Limb (tissue), 2 donors: ENCODE results near the gene AJAP1.

ENCODE experiments used
- DNase-seq, 2 donors: peaks; one replicate each; pipeline ENCODE4 v3.0.0-alpha.2; 2016; ENCODE audit errors: extremely low spot score in 2 of 2

Gene AJAP1

GRCh38 chr1:4805987-4806386 is 151.6 kb downstream of the AJAP1 start:
- no peak for DNase-seq

DNA sequence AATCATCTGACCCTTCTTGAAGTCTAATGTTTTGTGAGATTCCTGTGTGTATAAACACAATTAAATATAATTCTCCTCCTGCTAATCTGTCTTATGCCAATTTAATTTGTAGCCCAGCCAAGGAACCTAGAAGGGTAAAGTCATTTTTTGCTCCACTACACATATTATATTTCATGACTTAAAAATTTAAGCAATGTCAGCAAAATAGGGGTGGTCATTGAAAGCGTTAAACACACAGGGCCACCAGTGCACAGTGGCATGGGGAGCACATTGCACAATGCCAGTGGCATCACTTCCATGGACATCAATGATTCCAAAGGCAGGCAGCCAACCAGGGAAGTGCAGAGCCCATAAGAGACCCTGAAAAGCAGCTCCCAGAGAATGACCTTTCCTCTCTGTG is 166.1 kb downstream of the AJAP1 start:
- DNase-seq, result no peak

DNA sequence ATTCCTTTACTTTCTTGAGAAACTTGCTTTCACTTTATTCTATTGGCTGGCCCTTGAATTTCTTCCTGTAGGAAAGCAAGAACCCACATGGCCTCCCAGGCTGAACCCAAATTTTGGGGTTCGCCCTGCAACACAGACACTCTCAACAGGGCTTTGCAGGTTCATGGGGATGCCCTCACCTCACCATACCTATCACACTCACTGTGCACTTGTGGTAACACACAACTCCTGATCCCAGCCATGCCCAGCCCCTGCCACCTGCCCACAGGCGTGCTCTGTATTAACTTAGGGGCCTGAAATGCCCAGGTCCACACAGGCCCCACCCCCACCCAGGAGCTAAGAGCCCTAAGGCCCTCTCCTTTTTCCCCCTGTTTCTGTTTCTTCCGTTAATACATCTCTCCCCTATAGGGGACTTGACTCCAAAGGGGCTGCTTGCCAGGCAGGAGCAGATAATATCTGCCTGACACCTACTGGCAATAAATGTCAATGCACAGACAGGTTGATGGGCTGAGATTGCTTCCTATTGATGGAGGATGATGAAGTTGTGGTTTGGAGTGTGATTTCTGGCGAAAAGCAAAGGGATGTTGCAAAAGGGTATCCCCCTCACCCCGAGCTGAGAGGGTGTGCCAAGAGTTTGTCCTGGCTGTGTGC is 171.5 kb downstream of the AJAP1 start:
- peak in 1 of 2 donors; percentile 19 for DNase-seq

GRCh38 chr1:4830707-4831106 is 176.3 kb downstream of the AJAP1 start:
- peak in 1 of 2 donors; percentile 8 for DNase-seq

- DNase-seq, result no peak
Observed at GRCh38 chr1:4836574-4836973, 182.2 kb downstream of the AJAP1 start.

DNA sequence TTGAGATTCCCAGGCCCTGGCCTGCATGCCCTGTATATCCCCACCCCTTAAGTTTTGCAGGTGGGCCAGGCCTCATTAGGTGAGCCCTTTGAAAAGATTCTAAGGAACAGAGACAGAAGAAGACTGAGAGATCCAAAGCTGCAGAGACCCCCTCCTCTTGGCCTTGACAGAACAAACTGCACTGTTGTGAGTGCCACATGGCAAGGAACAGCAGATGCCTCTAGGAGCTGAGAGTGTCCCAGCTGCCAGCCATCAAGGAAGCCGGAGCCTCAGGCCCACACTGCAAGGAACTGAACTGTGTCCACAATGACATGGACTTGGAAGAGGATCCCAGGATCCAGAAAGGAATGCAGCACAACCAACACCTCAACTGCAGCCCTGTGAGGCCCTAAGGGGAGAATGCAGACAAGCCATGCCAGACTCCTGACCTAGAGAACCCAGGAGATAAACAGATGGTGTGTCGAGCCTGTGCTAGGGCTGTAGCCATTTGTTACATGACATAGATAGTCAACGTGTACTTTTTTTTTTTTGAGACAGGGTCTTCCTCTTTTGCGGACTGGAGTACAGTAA is 182.7 kb downstream of the AJAP1 start:
- DNase-seq, result no peak

DNA sequence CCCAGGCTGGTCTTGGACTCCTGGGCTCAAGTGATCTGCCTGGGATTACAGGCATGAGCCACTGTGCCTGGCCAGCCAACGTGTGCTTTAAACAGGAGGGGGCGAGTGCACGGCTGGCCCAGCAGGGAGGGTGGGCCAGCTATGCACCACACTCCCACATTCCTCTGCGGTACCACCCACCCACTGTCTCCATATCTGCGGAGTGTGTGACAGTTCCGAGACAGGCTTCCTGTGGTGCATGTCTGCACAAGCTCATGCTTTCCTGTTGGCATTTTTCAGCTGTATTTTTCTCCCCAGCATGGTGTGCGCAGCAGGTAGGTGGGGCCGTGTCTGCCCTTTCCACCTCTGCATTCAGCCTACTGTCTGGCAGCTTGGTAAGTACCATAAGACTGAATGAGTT is 183.3 kb downstream of the AJAP1 start:
- DNase-seq, result no peak

DNA sequence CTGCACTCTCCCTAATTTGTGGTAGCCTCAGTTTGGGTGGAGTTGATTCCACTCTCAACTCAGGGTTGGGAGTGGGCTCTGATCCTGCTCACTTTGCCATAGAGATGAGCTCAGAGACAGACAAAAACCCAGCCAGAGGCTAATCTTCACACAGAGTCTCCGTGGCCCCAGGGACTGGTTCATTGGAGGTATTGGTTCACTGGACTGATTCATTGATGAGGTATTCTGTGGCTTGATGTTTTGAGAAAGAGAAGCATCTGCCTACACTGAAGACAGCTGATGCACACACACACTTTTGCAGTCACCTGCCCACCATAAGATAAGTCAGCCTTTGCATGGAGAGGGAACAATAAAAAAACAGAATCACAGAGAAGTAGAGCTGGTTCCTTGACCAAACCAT is 183.8 kb downstream of the AJAP1 start:
- DNase-seq, result no peak
